IMR-90 (cell line): ENCODE data around the gene EXOSC1. TPM values are rescaled to one million over a fixed set of nuclear protein-coding genes. Genes with fewer than 3 reads are reported as not detected.

Source experiments
- ATAC-seq: fragments of 200-7000 bp; cut with Tn5 transposase; 2 replicates; pipeline ENCODE4 v1.9.1; 2020; ENCODE audit warnings: low read depth, mild to moderate bottlenecking, moderate library complexity
- BruUV-seq: library from RNA; stranded (reverse); fragments of 400-500 nt; replicated peaks from 2 replicates; lab custom pipeline; 2021; lab: Mats Ljungman, UMichigan
- CTCF ChIA-PET: fragments of 300-600 bp; formaldehyde crosslinking; extraction: SDS; loops from one replicate; lab custom pipeline; 2021; ENCODE audit warnings: antibody characterized with exemption; lab: Yijun Ruan, JAX
- POLR2A ChIA-PET: fragments of 300-600 bp; sonication (Branson Sonifier 250); formaldehyde crosslinking; loops from one replicate; lab custom pipeline; 2022; ENCODE audit warnings: antibody characterized with exemption; ENCODE audit not compliant: unreplicated experiment; lab: Charles Lee
- DNase-seq: peaks from one replicate; pipeline ENCODE4 v3.0.0; 2013
- H2AFZ ChIP-seq: replicated peaks from 2 replicates; pipeline ENCODE3; 2013; ENCODE audit warnings: low read length, mild to moderate bottlenecking; ENCODE audit not compliant: poor library complexity
- H2AK5ac ChIP-seq: 2 replicates; pipeline ENCODE4 v1.6.1; 2013; ENCODE audit warnings: low read depth, low read length, inconsistent platforms
- H2AK9ac ChIP-seq: replicated peaks from 2 replicates; pipeline ENCODE3; 2013; ENCODE audit warnings: mild to moderate bottlenecking, low read depth, low read length, moderate library complexity; ENCODE audit not compliant: poor library complexity
- H2BK120ac ChIP-seq: 2 replicates; pipeline ENCODE4 v1.6.1; 2013; ENCODE audit warnings: low read depth, low read length, inconsistent platforms
- H2BK15ac ChIP-seq: 3 replicates; pipeline ENCODE4 v1.6.1; 2013; ENCODE audit warnings: low read depth, low read length, inconsistent platforms
- H2BK20ac ChIP-seq: 2 replicates; pipeline ENCODE4 v1.6.1; 2013; ENCODE audit warnings: low read depth, mild to moderate bottlenecking, inconsistent platforms, low read length, moderate library complexity
- H2BK5ac ChIP-seq: 2 replicates; pipeline ENCODE4 v1.6.1; 2013; ENCODE audit warnings: mild to moderate bottlenecking, low read depth, low read length, inconsistent platforms; ENCODE audit not compliant: poor library complexity, severe bottlenecking
- H3K14ac ChIP-seq: replicated peaks from 2 replicates; pipeline ENCODE4 v1.6.1; 2013; ENCODE audit warnings: low read depth, low read length, inconsistent platforms
- H3K18ac ChIP-seq: 2 replicates; pipeline ENCODE4 v1.6.1; 2013; ENCODE audit warnings: low read depth, low read length, control low read depth
- H3K23ac ChIP-seq: 2 replicates; pipeline ENCODE4 v1.6.1; 2013; ENCODE audit warnings: low read depth, low read length, inconsistent platforms
- H3K27ac ChIP-seq: 2 replicates; pipeline ENCODE4 v1.5.1; 2013; ENCODE audit warnings: mild to moderate bottlenecking, control low read depth, low read length; ENCODE audit not compliant: insufficient read depth
- H3K27me3 ChIP-seq: 2 replicates; pipeline ENCODE4 v1.6.1; 2013; ENCODE audit warnings: low read length; ENCODE audit not compliant: control insufficient read depth, insufficient read depth
- H3K36me3 ChIP-seq: 2 replicates; pipeline ENCODE4 v1.6.1; 2013; ENCODE audit warnings: low read length, mixed read lengths; ENCODE audit not compliant: control insufficient read depth, insufficient read depth
- H3K4ac ChIP-seq: 2 replicates; pipeline ENCODE4 v1.6.1; 2013; ENCODE audit warnings: low read depth, low read length, inconsistent platforms
- H3K4me1 ChIP-seq: 2 replicates; pipeline ENCODE4 v1.6.1; 2013; ENCODE audit warnings: low read length, mixed read lengths; ENCODE audit not compliant: control insufficient read depth, insufficient read depth
- H3K4me2 ChIP-seq: 2 replicates; pipeline ENCODE4 v1.6.1; 2013; ENCODE audit warnings: low read depth, mild to moderate bottlenecking, control low read depth, low read length, moderate library complexity
- H3K4me3 ChIP-seq: 2 replicates; pipeline ENCODE4 v1.5.1; 2013; ENCODE audit warnings: low read depth, mild to moderate bottlenecking, control low read depth, low read length, moderate library complexity; ENCODE audit not compliant: insufficient read depth
- H3K56ac ChIP-seq: 2 replicates; pipeline ENCODE4 v1.6.1; 2013; ENCODE audit warnings: low read length, inconsistent platforms; ENCODE audit not compliant: insufficient read depth; ENCODE audit errors: extremely low read depth
- H3K79me1 ChIP-seq, 2 experiments: 2 replicates each; pipeline ENCODE4 v1.6.1; 2013; ENCODE audit warnings: low read length in 2 of 2, inconsistent platforms in 1 of 2, low read depth in 1 of 2
- H3K9ac ChIP-seq: 2 replicates; pipeline ENCODE4 v1.6.1; 2013; ENCODE audit warnings: low read depth, low read length, control low read depth
- H3K9me1 ChIP-seq: 2 replicates; pipeline ENCODE4 v1.6.1; 2013; ENCODE audit warnings: low read length, inconsistent platforms; ENCODE audit not compliant: insufficient read depth
- H3K9me3 ChIP-seq: 2 replicates; pipeline ENCODE4 v1.6.1; 2013; ENCODE audit warnings: low read length; ENCODE audit not compliant: control insufficient read depth, insufficient read depth
- H4K20me1 ChIP-seq: 2 replicates; pipeline ENCODE4 v1.6.1; 2013; ENCODE audit warnings: low read length, inconsistent platforms; ENCODE audit not compliant: insufficient read depth
- H4K5ac ChIP-seq: 2 replicates; pipeline ENCODE4 v1.6.1; 2013; ENCODE audit warnings: mild to moderate bottlenecking, low read depth, low read length, control low read depth
- H4K8ac ChIP-seq, 2 experiments: 2 replicates each; pipeline ENCODE4 v1.6.1; 2013; ENCODE audit warnings: low read depth in 2 of 2, low read length in 2 of 2, control low read depth in 1 of 2, inconsistent platforms in 1 of 2
- H4K91ac ChIP-seq: 2 replicates; pipeline ENCODE4 v1.6.1; 2013; ENCODE audit warnings: low read depth, low read length, inconsistent platforms; ENCODE audit not compliant: insufficient read depth
- BHLHE40 ChIP-seq: fragments of 150-350 bp; IDR thresholded peaks from 2 replicates; pipeline ENCODE4 v1.6.1; 2016; ENCODE audit warnings: mild to moderate bottlenecking, low read depth, low read length
- CEBPB ChIP-seq: IDR thresholded peaks from 2 replicates; pipeline ENCODE4 v1.6.1; 2012; ENCODE audit warnings: low read depth, low read length, improper control_type of control experiment
- CHD1 ChIP-seq: IDR thresholded peaks from 2 replicates; pipeline ENCODE4 v1.6.1; 2012; ENCODE audit warnings: low read depth, low read length, improper control_type of control experiment
- CTCF ChIP-seq: conservative IDR thresholded peaks from 2 replicates; pipeline ENCODE4 v1.5.1; 2012; ENCODE audit warnings: mild to moderate bottlenecking, low read depth, low read length, improper control_type of control experiment
- FOS ChIP-seq: fragments of 150-350 bp; IDR thresholded peaks from 2 replicates; pipeline ENCODE4 v1.6.1; 2016; ENCODE audit warnings: low read depth, low read length
- MAZ ChIP-seq: IDR thresholded peaks from 2 replicates; pipeline ENCODE4 v1.6.1; 2012; ENCODE audit warnings: low read depth, mild to moderate bottlenecking, low read length, improper control_type of control experiment, moderate library complexity, borderline replicate concordance
- MXI1 ChIP-seq: IDR thresholded peaks from 2 replicates; pipeline ENCODE4 v1.6.1; 2012; ENCODE audit warnings: low read depth, mild to moderate bottlenecking, low read length, moderate library complexity, borderline replicate concordance
- NFE2L2 ChIP-seq: fragments of 150-350 bp; IDR thresholded peaks from 2 replicates; pipeline ENCODE4 v1.6.1; 2016; ENCODE audit warnings: low read depth, mild to moderate bottlenecking, low read length
- POLR2A ChIP-seq: IDR thresholded peaks from 2 replicates; pipeline ENCODE4 v1.6.1; 2012; ENCODE audit warnings: mild to moderate bottlenecking, low read depth, low read length
- RAD21 ChIP-seq: IDR thresholded peaks from 2 replicates; pipeline ENCODE4 v1.6.1; 2012; ENCODE audit warnings: low read length, improper control_type of control experiment
- RCOR1 ChIP-seq: IDR thresholded peaks from 2 replicates; pipeline ENCODE4 v1.6.1; 2012; ENCODE audit warnings: mild to moderate bottlenecking, low read length, improper control_type of control experiment; ENCODE audit not compliant: insufficient replicate concordance
- RFX5 ChIP-seq: IDR thresholded peaks from 2 replicates; pipeline ENCODE4 v1.8.0; 2012; ENCODE audit warnings: low read depth, mild to moderate bottlenecking, low read length, moderate library complexity
- SMC3 ChIP-seq: fragments of 150-350 bp; IDR thresholded peaks from 2 replicates; pipeline ENCODE4 v1.6.1; 2016; ENCODE audit warnings: low read depth, mild to moderate bottlenecking, antibody characterized with exemption, low read length, moderate library complexity
- WGBS, 2 experiments: methylation state at CpG; one replicate each; pipeline versions ENCODE4 v1.1.5 to v1.1.7; 2013; ENCODE audit warnings: missing lambda C conversion rate in 2 of 2; ENCODE audit not compliant: insufficient read length in 1 of 2; ENCODE audit errors: extremely low coverage in 2 of 2; 5-methylcytosine and 5-hydroxymethylcytosine counted together
- dilution Hi-C: fragments of 300-500 bp; cut with HindIII; formaldehyde crosslinking; loops from one replicate; pipeline ENCODE4 v1.14.3; 2018; ENCODE audit warnings: low sequenced_read_pairs; ENCODE audit not compliant: unreplicated experiment
- in situ Hi-C: fragments of 300-500 bp; cut with MboI; formaldehyde crosslinking; loops from 3 replicates; pipeline ENCODE4 v1.14.3; 2019; ENCODE audit warnings: low sequenced_read_pairs, inconsistent platforms, mixed read lengths
- intact Hi-C: fragments of 100-400 bp; cut with micrococcal nuclease; formaldehyde crosslinking; loops from 2 replicates; pipeline ENCODE4 v1.10.0; 2022
- polyA plus RNA-seq, 3 experiments: library from polyadenylated mRNA; depleted of rRNA; stranded (reverse); fragments of >200 nt; gene quantifications; 2 replicates each; pipeline ENCODE4 v1.2.3, GENCODE V29; 2012; ENCODE audit warnings: low replicate concordance in 1 of 3
- total RNA-seq: library from RNA; depleted of rRNA; stranded (reverse); fragments of >200 nt; gene quantifications from 2 replicates; pipeline ENCODE4 v1.2.3, GENCODE V29; 2012

The EXOSC1 gene
- total and polyA plus RNA-seq, 2 of the 4 experiments (the other 2 are of a cell fraction), result 49.7 to 51.6 TPM

- Histone ChIP-seq H2BK120ac (peak within 1 kb of the TSS; percentile 41), H3K27me3 (no peaks in the 10 kb centered on the region), H2AK5ac (peak within 1 kb of the TSS; percentile 91), H4K91ac (peak within 1 kb of the TSS; percentile 79), H4K8ac (peak within 1 kb of the TSS; percentile 98 to 99), H3K4me1 (peaks cover 12% of the 10 kb centered on the region), H3K23ac (peak within 1 kb of the TSS; percentile 93), H2AK9ac (peak within 1 kb of the TSS; percentile 92), H2BK5ac (peak within 1 kb of the TSS; percentile 87), H2BK15ac (peak within 1 kb of the TSS; percentile 58; the same call in 2 of the 3 replicates), H2AFZ (peak within 1 kb of the TSS; percentile 82), H3K27ac (peak within 1 kb of the TSS; percentile 96), H3K4me3 (peak within 1 kb of the TSS; percentile 97), H4K20me1 (peaks cover 33% of the 10 kb centered on the region), H3K18ac (peak within 1 kb of the TSS; percentile 75), H3K9me3 (no peaks in the 10 kb centered on the region), H3K14ac (peak within 1 kb of the TSS; percentile 95), H3K4me2 (peak within 1 kb of the TSS; percentile 99), H3K4ac (peak within 1 kb of the TSS; percentile 91), H3K9me1 (no peaks in the 10 kb centered on the region), H2BK20ac (peak within 1 kb of the TSS; percentile 14; the same call in 1 of the 2 replicates), H3K36me3 (peaks cover 18% of the 10 kb centered on the region), H3K9ac (peak within 1 kb of the TSS; percentile 98), H3K79me1 (peaks cover 9 to 49% of the 10 kb centered on the region in 2 experiments; a peak in 3 of 4 replicates), H4K5ac (peak within 1 kb of the TSS; percentile 87), H3K56ac (peak within 1 kb of the TSS; percentile 96)
- ChIA-PET POLR2A (no interaction called here), CTCF (no interaction called here)
- dilution Hi-C loops, result no loop called here
- no TSS peak for BruUV-seq
- DNase-seq, result peak; percentile 95
- ATAC-seq, result peak; percentile 86
- in situ Hi-C loops, result no loop called here
- intact Hi-C loops, result loop anchor here (2.0 kb wide), 1 partner anchor 19 kb away; no protein-coding TSS in a partner anchor
- TF ChIP-seq CEBPB, result no peak
- TF ChIP-seq CTCF, result peak; percentile 90
- peak; percentile 39; the same call in 1 of the 2 replicates for TF ChIP-seq MXI1
- TF ChIP-seq POLR2A, result peak; percentile 51; the same call in 1 of the 2 replicates
- no peak for TF ChIP-seq FOS
- TF ChIP-seq RCOR1, result no peak
- TF ChIP-seq CHD1, result no peak
- TF ChIP-seq BHLHE40, result no peak
- TF ChIP-seq RFX5, result no peak
- peak; percentile 28; the same call in 1 of the 2 replicates for TF ChIP-seq SMC3
- no peak; the same call in 1 of the 2 replicates for TF ChIP-seq RAD21
- peak; percentile 90 for TF ChIP-seq MAZ
- no peak for TF ChIP-seq NFE2L2
- WGBS, 2 experiments, result 0% methylated on average over 10 of the region's 90 CpGs; no CpG with 5 or more reads in 1 of the 2 experiments
These were observed 19.6 kb downstream of the EXOSC1 start, which contains the start of gene PGAM1 for GRCh38 chr10:97425964-97426775. Gene PGAM1 (plus strand): TSS chr10:97426191. CDS start chr10:97426308, 117 bp downstream.
